Tibial nerve (tissue), 4 donors: ENCODE measurements around the gene GRIA1. TPM values are rescaled to one million over a fixed set of nuclear protein-coding genes. Genes with fewer than 3 reads are reported as not detected.

Source experiments
- DNase-seq, 2 donors: peaks; one replicate each; pipeline ENCODE4 v3.0.0-alpha.2; 2019; ENCODE audit warnings: low spot score in 2 of 2
- H3K27ac ChIP-seq, 4 donors: fragments of 200-600 bp; sonication (generic) in 3 of 4; one replicate each; pipeline ENCODE4 v1.5.1; 2017 to 2019; ENCODE audit warnings: mild to moderate bottlenecking in 1 of 4
- H3K27me3 ChIP-seq, 2 donors: fragments of 200-600 bp; sonication (generic) in 1 of 2; one replicate each; pipeline versions ENCODE4 v1.5.1 to v1.6.0; 2017 to 2019
- H3K36me3 ChIP-seq, 3 donors: fragments of 200-600 bp; sonication (generic); one replicate each; pipeline ENCODE4 v1.5.1; 2018 to 2019
- H3K4me1 ChIP-seq, 4 donors: fragments of 200-600 bp; sonication (generic) in 3 of 4; one replicate each; pipeline ENCODE4 v1.5.1; 2017 to 2019
- H3K4me3 ChIP-seq, 4 donors: fragments of 200-600 bp; sonication (generic) in 3 of 4; one replicate each; pipeline ENCODE4 v1.5.1; 2017 to 2019; ENCODE audit warnings: mild to moderate bottlenecking in 1 of 4, moderate library complexity in 1 of 4
- H3K9me3 ChIP-seq, 4 donors: fragments of 200-600 bp; sonication (generic) in 3 of 4; one replicate each; pipeline ENCODE4 v1.5.1; 2017 to 2019
- EP300 ChIP-seq, 2 donors: sonication (generic); formaldehyde crosslinking; IDR thresholded peaks; one replicate each; pipeline ENCODE4 v1.6.1; 2017; ENCODE audit warnings: antibody characterized with exemption in 2 of 2, mild to moderate bottlenecking in 1 of 2
- POLR2A ChIP-seq, 2 donors: fragments of 450-650 bp; IDR thresholded peaks; one replicate each; pipeline ENCODE4 v1.6.1; 2017; ENCODE audit warnings: antibody characterized with exemption in 2 of 2, mild to moderate bottlenecking in 2 of 2, moderate library complexity in 2 of 2
- WGBS, 2 donors: methylation state at CpG; one replicate each; pipeline ENCODE4 v1.1.5; 2018; 5-methylcytosine and 5-hydroxymethylcytosine counted together
- total RNA-seq, 4 donors: library from RNA; depleted of rRNA; stranded (reverse); fragments of >200 nt; gene quantifications; one replicate each; pipeline ENCODE4 v1.1.0, GENCODE V29; 2016
- TF ChIP-seq, protein P1 (sequence below), 5 experiments: fragments of 200-600 bp in 3 of 5; fragments of 450-650 bp in 2 of 5; sonication (generic) in 3 of 5; IDR thresholded peaks; one replicate each; pipeline ENCODE4 v1.5.1; 2016 to 2019; ENCODE audit warnings: antibody characterized with exemption in 5 of 5, mild to moderate bottlenecking in 3 of 5, moderate library complexity in 2 of 5

The GRIA1 gene
- total RNA-seq, 4 donors from 2014 or later: 1.2 to 2.1 (median 1.5) TPM

DNA sequence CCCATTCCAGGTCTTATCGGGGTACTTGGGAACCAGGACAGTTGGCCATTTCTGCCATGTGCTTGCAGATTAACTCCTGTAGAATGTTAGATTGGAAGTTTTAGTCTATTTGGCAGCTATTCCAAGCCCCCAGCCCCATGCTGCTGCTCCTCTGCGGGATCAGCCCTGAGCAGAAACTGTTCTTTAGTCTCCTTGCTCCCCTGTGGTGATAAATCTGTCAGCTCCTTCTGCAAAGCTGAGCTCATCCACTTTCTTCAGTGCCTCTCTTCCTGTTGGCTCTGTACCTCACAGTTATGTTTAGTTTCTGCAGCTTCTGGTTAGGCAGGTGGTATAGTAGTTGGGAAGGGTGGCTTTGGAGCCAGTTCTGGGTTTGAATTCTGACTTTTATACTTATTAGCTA lies 170.4 kb downstream of the GRIA1 start:
- H3K4me3 ChIP-seq: no peak overlapping the region
- H3K27ac ChIP-seq: no peak overlapping the region
- TF ChIP-seq POLR2A (IDR thresholded peaks at IDR 0.05) (no peak), EP300 (IDR thresholded peaks at IDR 0.05) (no peak)
- TF ChIP-seq, protein P1, sequence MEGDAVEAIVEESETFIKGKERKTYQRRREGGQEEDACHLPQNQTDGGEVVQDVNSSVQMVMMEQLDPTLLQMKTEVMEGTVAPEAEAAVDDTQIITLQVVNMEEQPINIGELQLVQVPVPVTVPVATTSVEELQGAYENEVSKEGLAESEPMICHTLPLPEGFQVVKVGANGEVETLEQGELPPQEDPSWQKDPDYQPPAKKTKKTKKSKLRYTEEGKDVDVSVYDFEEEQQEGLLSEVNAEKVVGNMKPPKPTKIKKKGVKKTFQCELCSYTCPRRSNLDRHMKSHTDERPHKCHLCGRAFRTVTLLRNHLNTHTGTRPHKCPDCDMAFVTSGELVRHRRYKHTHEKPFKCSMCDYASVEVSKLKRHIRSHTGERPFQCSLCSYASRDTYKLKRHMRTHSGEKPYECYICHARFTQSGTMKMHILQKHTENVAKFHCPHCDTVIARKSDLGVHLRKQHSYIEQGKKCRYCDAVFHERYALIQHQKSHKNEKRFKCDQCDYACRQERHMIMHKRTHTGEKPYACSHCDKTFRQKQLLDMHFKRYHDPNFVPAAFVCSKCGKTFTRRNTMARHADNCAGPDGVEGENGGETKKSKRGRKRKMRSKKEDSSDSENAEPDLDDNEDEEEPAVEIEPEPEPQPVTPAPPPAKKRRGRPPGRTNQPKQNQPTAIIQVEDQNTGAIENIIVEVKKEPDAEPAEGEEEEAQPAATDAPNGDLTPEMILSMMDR (IDR thresholded peaks at IDR 0.05): no peak
- no peaks in the 10 kb centered on the region for H3K9me3 ChIP-seq
- no peak for DNase-seq
- no peaks in the 10 kb centered on the region for H3K36me3 ChIP-seq
- H3K4me1 ChIP-seq: no peaks in the 10 kb centered on the region
- no peaks in the 10 kb centered on the region for H3K27me3 ChIP-seq
- 49 to 53% methylated on average over 2 of the region's 2 CpGs for WGBS, 2 donors

DNA sequence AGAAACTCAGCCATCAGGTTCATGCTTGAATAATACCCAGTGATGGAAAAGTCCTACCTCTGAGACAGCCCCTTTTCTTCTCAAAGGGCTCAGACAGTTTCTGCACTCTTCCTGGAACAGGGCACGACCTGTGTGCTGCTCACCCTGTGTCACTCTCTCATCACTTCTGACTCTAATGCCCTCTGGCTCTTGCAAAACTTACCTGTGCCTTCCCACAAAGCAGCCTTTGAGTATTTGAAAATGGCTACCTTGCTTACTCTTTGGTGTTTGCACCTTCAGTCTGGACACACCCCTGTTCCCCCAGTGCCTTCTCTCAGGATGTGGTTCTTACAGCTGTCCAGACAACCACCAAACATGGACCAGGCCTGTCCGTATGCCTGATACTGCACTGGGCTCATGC lies 171.4 kb downstream of the GRIA1 start:
- DNase-seq: no peak
- H3K27ac ChIP-seq: no peak overlapping the region
- 82 to 85% methylated on average over 2 of the region's 2 CpGs for whole genome bisulfite sequencing, 2 donors
- H3K36me3 ChIP-seq: no peaks in the 10 kb centered on the region
- H3K27me3 ChIP-seq: no peaks in the 10 kb centered on the region
- no peak overlapping the region for H3K4me3 ChIP-seq
- TF ChIP-seq POLR2A (IDR thresholded peaks at IDR 0.05) (no peak), EP300 (IDR thresholded peaks at IDR 0.05) (no peak)
- TF ChIP-seq, protein P1 (IDR thresholded peaks at IDR 0.05): no peak
- no peaks in the 10 kb centered on the region for H3K9me3 ChIP-seq
- H3K4me1 ChIP-seq: no peaks in the 10 kb centered on the region

DNA sequence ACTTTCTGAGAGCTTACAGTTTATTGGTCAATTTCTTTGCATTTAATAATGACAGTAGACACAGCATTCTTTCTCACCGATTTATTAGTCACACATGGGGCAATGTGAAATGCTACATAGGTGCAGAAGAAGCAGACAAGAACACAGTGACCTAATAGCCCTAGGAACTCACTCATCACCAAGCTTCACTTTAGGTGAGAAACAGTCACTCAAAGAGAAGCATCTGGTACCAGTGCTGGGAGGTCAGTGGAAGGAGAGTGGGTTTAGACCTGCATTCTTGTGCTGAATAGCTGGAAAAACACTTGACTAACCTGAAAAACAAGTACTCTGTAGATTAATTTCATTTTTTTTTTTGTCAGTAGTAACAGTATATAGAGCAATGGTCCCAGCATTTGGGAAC lies 179.6 kb downstream of the GRIA1 start:
- H3K4me3 ChIP-seq: no peak overlapping the region
- DNase-seq: no peak
- TF ChIP-seq, protein P1 (IDR thresholded peaks at IDR 0.05): no peak
- TF ChIP-seq EP300 (IDR thresholded peaks at IDR 0.05): no peak
- no peak for TF ChIP-seq POLR2A (IDR thresholded peaks at IDR 0.05)
- no peaks in the 10 kb centered on the region for H3K36me3 ChIP-seq
- no peaks in the 10 kb centered on the region for H3K4me1 ChIP-seq
- H3K27me3 ChIP-seq: no peaks in the 10 kb centered on the region
- 89 to 90% methylated on average over 1 of the region's 1 CpG for WGBS, 2 donors
- no peaks in the 10 kb centered on the region for H3K9me3 ChIP-seq
- no peak overlapping the region for H3K27ac ChIP-seq

DNA sequence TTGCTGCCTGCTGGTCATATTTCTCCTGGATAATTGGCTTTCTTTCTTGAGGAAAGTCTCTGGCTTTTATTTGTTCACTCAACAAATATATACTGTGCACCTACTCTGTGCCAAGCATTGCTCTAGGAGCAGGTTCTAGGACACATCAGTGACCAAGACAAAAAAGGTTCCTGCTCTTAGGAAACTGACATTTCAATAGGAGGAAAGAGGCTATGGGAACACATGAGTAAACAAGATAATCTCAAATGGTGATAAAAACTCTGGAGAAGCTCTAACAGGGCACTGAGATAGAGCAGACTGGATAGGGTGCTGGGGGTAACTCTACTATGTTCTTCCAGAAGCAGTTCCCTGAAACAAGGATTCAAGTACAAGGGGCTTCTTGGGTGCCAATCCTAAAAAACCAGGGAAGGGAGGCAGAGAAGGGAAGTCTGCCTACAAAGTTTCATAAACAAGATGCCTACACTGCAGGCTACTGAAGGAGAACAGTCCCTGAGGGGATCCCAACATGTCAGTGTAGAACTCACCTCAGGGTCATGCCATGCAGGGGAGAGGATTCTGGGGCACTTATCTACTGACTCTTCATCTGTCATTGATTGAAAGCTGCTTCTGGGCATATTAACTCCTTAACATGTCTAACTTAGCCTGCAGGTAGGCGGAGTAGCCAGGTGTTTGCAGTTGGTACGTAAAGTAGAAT lies 181.3 kb downstream of the GRIA1 start:
- no peak for DNase-seq
- TF ChIP-seq POLR2A (IDR thresholded peaks at IDR 0.05) (no peak), EP300 (IDR thresholded peaks at IDR 0.05) (no peak)
- TF ChIP-seq, protein P1 (IDR thresholded peaks at IDR 0.05): no peak
- Histone ChIP-seq H3K9me3 (no peaks in the 10 kb centered on the region), H3K27ac (no peak overlapping the region), H3K27me3 (no peaks in the 10 kb centered on the region), H3K4me3 (no peak overlapping the region), H3K36me3 (no peaks in the 10 kb centered on the region), H3K4me1 (no peaks in the 10 kb centered on the region)
- 98 to 99% methylated on average over 2 of the region's 2 CpGs for WGBS, 2 donors

DNA sequence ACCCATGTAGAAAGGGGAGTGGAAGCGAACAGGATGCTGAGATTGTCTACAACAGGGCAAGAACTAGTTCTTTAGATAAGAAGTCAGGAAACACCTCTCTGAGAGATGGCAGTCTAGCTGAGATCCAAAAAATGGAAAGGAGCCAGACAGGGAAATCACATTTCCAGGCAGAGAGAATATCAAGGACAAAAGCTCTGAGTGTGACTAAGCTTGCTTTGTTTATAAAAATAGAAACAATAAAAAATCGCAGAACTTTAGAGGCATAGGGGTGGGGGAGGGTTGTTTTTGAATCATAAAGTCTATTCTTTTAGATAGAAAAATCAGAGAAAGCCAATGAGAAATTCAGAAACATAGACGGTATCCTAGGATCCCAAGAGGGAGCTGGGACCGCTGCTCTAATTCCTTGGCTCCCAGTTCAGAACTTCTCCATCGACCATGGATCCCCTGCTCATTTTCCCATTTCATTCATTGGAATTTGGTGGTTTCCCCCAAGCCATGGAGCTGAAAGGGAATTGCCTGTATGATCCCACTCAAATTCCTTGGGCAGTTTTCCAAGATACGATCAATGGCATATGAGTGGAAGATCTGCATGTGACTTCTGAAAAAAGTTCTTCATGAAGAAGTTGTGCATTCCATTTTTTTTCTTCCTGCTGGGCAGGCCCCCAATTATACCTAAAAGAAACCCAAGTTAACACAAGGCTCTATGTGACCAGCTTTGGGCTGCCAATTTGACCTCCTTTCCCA lies 182.0 kb downstream of the GRIA1 start:
- TF ChIP-seq, protein P1 (IDR thresholded peaks at IDR 0.05): no peak
- TF ChIP-seq EP300 (IDR thresholded peaks at IDR 0.05) (no peak), POLR2A (IDR thresholded peaks at IDR 0.05) (no peak)
- WGBS, 2 donors: 51% methylated on average over 6 of the region's 6 CpGs

More for the DNA sequence above, 182.0 kb downstream of the GRIA1 start:
- H3K27ac ChIP-seq: no peak overlapping the region
- H3K27me3 ChIP-seq: no peaks in the 10 kb centered on the region
- no peak for DNase-seq
- no peaks in the 10 kb centered on the region for H3K4me1 ChIP-seq
- no peak overlapping the region for H3K4me3 ChIP-seq
- no peaks in the 10 kb centered on the region for H3K36me3 ChIP-seq
- H3K9me3 ChIP-seq: no peaks in the 10 kb centered on the region
